HG03103 (cell line): ENCODE data around the gene CSF2.

Experiments
- ATAC-seq: cut with Tn5 transposase; IDR thresholded peaks from one replicate; pipeline ENCODE4 v1.9.1; 2021; ENCODE audit warnings: low read depth; ENCODE audit not compliant: unreplicated experiment

Gene CSF2

GRCh38 chr5:132073231-132074013 lies at the start of gene CSF2:
Gene CSF2 (plus strand): TSS chr5:132073789. CDS start chr5:132073824, 35 bp downstream.
- no peak for ATAC-seq

GRCh38 chr5:132024117-132024435 lies 49.5 kb upstream of the CSF2 start:
- no peak for ATAC-seq

GRCh38 chr5:132024789-132025402 lies 48.7 kb upstream of the CSF2 start:
- ATAC-seq: no peak

- ATAC-seq: no peak
Measured at GRCh38 chr5:132025403-132025971, 48.1 kb upstream of the CSF2 start.

- ATAC-seq: no peak
Measured at GRCh38 chr5:132026516-132027008, 47.0 kb upstream of the CSF2 start.

- ATAC-seq: no peak
Measured at GRCh38 chr5:132027027-132027426, 46.6 kb upstream of the CSF2 start.

GRCh38 chr5:132029609-132030330 lies 43.8 kb upstream of the CSF2 start:
- no peak for ATAC-seq

- no peak for ATAC-seq
Measured at GRCh38 chr5:132030610-132031009, 43.0 kb upstream of the CSF2 start.

- no peak for ATAC-seq
Measured at GRCh38 chr5:132032196-132032595, 41.4 kb upstream of the CSF2 start.

GRCh38 chr5:132033122-132033521 lies 40.5 kb upstream of the CSF2 start:
- ATAC-seq: no peak

- no peak for ATAC-seq
Measured at GRCh38 chr5:132037353-132037752, 36.2 kb upstream of the CSF2 start.

GRCh38 chr5:132044207-132044606 lies 29.4 kb upstream of the CSF2 start:
- ATAC-seq: no peak

- ATAC-seq: no peak
Measured at GRCh38 chr5:132046880-132047299, 26.7 kb upstream of the CSF2 start.

GRCh38 chr5:132049093-132049492 lies 24.5 kb upstream of the CSF2 start:
- no peak for ATAC-seq

- no peak for ATAC-seq
Measured at GRCh38 chr5:132049559-132049958, 24.0 kb upstream of the CSF2 start.

- no peak for ATAC-seq
Measured at GRCh38 chr5:132050136-132050535, 23.5 kb upstream of the CSF2 start.

- ATAC-seq: no peak
Measured at GRCh38 chr5:132050661-132051552, 22.7 kb upstream of the CSF2 start.

GRCh38 chr5:132052520-132052919 lies 21.1 kb upstream of the CSF2 start:
- ATAC-seq: no peak

- ATAC-seq: no peak
Measured at GRCh38 chr5:132053483-132053882, 20.1 kb upstream of the CSF2 start.

GRCh38 chr5:132054031-132054696 lies 19.4 kb upstream of the CSF2 start:
- no peak for ATAC-seq
